GM21528 (cell line): ENCODE results near the gene SNAI3.

Experiments
- ATAC-seq: cut with Tn5 transposase; IDR thresholded peaks from one replicate; pipeline ENCODE4 v1.9.1; 2021; ENCODE audit warnings: mild to moderate bottlenecking, moderate library complexity; ENCODE audit not compliant: unreplicated experiment, low FRiP score

SNAI3 gene

DNA sequence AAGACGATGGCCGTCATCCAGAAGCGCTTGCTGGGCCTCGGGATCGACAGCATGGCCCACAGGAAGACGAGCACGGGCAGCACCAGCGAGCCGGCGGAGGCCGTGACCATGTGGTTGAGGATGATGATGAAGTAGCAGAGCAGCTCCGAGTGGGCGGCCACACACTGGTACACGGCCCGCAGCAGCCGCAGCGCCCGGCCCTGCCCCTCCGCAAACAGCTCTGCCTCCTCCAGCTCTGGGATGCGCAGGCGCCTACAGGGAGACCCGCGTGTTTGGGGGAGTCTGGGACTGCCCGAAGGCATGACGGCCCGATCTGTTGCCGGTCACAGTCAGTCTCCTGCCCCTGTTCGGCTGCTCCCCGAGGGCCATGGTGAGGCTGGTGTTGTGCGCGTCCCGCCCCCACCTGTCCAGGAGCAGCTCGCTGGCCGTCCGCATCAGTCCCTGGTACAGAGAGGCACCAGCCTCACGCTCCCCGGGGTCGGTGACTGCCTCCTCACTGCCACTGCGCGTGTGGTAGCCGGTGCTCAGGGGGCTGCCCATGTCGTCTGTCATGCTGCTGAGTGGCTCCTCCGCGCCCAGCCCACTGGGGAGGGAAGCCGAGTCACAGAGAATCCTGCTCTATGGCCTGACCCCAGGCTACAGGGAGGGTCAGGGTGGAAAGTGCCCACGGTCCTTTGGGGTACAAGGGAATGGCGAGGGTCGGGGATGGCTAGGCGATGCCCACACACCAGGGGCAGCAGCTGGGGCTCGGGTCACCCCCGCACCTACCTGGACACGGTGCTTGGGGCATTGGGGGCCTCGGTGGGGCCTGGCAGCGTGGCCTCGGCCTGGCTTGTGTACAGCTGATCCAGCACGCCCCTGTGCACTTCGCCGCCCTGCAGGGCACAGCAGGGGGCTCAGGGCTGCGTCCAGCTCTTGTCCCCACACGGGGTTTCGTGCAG is 35.8 kb upstream of the SNAI3 start:
- no peak for ATAC-seq

DNA sequence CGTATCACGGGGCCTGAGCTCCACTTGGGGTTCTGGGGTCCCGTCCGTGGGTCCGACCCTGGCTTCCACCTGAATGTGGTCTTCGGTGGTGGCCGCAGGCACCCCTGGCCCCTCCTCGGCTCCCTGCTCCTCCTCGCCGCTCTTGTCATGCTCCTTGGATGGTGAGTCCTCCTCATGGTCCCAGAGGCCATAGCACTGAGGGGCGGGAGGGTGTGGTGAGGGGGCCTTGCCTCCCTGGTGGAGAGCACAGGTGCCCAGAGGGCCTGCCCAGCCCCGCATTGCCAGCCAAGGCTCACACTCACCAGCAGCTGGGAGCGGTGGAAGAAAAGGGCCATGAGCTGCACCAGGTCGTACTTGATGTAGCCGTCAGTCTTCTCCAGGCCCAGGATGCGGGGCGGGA is 34.9 kb upstream of the SNAI3 start:
- no peak for ATAC-seq

GRCh38 chr16:88720396-88720970 is 34.2 kb upstream of the SNAI3 start:
- no peak for ATAC-seq

DNA sequence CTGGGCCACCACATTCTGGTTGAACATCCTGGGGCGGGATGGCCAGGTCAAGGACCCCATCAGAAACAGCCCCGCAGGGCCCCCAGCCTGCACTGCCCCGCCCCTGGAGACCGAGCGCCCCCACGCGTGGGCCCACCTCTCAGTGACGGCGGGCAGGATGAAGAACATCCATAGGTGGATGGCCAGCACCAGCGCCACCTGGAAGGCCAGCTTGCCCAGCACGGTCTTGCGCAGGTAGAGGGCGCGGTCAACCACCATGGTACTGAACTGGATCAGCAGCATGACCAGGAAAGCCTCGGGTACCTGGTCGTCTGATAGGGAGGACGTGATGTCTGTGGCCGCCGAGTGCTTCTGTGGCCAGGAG is 33.6 kb upstream of the SNAI3 start:
- ATAC-seq: no peak

DNA sequence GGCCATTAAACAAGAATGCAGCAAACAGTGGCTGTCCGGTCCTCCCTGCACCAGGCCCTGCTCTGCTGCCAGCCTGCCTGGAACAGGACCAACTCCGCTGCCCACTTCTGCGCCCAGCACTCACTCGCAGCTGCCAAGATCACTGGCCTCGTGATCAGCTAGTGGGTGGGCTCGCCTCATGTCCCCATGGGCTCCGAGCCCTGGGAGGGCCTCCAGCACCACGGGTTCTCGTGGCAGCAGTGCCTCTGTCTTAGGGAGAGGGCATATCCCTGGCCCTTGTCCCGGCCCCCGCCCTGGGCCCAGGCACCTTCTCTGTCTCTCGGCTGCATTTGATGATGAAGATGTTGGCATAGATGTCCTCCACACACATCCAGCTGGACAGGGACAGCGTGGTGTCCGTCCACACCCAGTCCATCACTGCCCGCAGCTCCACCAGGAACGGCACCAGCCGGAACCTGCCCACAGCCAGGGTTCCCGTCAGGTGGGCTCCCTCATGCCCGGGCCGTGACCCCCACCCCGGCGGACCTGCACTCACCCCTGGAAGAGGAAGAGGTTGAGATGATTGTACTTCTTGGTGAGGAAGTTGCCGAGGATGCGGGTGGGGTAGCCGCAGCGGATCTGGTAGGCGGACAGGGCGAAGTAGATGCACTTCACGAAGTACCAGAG is 33.1 kb upstream of the SNAI3 start:
- no peak for ATAC-seq

DNA sequence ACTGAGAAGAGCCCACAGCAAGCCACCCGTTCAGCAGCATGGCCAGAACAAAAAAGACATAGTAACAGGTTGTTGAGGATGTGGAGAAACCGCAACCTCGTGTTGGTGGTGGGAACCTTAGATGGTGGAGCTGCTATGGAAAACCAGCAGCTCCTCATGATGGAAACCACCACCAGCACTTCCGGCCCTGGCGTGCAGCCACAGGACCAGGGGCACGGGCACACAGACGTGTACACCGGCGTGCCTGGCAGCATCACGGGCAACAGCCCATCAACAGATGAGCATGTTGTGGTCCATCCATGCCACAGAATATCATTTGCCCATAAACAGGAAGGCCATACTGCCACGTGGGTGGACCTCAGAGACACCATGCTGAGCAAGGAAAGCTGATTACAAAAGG is 31.9 kb upstream of the SNAI3 start:
- ATAC-seq: no peak

- ATAC-seq: no peak
Observed at GRCh38 chr16:88716601-88717001, 30.3 kb upstream of the SNAI3 start.

- ATAC-seq: no peak
Observed at GRCh38 chr16:88716201-88716600, 29.9 kb upstream of the SNAI3 start.

DNA sequence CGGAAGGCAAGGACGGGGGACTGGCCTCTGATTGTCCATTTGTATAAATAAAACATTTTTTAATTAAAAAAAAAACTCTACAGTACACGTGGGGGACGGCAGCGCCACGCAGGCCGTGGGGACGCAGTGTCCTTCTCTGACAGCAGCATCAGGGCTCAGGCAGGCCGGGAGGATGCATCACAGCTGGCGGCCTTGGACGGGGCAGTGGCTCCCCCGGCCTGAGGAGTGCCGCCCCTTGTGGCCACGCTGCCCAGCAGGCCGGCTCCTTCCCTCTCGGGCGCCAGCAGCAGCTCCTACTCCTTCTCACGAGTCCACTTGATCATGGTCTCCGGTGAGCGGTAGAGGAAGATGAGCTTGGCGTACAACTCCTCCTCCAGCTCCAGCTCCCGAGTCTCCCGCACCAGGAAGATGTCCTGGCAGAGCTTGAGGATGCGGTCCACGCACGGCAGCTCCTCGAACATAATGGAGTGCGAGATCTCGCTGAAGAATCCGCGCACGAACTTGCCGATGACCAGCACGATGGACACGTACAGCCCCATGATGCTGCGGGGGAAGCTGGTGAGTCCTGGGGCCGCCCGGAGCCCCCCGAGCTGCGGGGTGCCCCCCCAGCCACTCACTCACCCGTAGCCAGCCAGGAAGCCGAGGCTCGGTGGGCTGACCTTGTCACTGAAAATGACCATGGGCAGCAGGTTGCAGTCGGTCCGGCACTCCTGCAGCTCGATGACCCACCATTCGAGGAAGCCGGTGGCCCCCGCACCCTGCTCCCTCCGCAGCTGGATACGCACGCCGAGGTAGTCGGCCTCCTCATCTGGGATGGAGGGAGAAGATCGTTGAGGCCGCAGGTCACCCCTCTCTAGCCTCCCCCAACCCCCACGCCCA is 29.2 kb upstream of the SNAI3 start:
- ATAC-seq: no peak

GRCh38 chr16:88714420-88715302 is 28.4 kb upstream of the SNAI3 start:
- ATAC-seq: no peak

DNA sequence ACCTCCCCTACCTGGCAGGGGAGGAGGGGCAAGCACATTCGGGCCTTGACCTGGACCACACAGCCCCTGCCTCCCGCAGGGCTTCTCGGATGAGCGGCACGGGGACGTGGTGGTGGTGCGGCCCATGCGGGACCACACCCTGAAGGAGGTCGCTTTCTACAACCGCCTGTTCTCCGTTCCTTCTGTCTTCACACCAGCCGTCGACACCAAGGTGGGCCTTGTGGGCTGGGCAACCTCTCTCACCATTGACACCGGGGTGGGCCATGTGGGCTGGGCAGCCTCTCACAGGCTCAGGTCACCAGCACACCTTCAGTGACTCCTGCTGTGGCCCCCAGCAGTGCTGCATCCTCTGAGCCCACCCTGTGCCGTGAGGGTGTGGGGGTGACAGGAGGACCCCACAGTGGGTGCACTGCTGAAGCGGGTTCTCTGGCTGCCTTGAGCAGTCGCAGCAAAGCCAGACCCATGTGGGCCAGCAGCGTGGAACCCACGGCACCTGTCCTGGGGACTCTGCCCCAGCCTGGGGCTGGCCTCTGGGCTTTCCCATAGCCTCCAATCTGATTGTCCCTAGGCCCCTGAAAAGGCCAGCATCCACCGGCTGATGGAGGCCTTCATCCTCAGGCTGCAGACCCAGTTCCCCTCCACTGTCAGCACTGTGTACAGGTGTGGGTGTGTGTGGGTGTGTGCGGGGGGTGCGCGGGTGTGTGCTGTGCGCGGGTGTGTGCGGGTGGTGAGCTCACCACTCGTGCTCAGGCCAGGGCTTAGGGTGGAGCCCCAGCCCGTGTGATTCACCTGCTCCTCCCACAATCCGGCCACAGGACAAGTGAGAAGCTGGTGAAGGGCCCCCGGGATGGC is 27.5 kb upstream of the SNAI3 start:
- ATAC-seq: no peak

- no peak for ATAC-seq
Observed at GRCh38 chr16:88713054-88713453, 26.7 kb upstream of the SNAI3 start.

- ATAC-seq: no peak
Observed at GRCh38 chr16:88712362-88712979, 26.2 kb upstream of the SNAI3 start.

DNA sequence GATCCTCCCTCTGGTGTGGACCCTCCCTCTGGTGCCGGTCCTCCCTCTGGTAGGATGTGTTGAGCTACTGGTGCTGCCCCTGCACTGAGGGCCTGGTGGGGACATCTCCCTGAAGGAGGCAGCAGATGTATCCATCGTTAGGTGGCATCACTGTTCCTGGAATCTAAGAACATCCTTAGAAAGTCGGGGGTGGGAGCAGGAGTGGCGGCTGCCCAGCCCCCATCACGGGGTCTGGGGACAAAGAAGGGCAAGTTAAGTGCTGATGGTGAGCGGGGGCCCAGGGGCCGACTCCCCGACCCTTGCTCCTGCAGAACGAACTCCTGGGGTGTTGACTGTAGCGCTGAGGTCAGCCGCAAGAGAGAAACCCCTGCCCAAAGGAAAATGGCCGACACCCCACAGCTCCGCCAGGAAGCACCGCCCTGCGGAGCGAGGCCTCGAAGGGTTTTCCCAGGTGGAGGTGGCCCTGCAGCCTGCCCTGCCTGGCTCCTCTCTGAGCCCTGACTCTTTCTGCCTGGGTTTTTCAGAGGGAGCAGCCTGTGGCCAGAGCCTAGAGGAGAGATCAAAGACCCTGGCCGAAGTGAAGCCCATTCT is 25.5 kb upstream of the SNAI3 start:
- ATAC-seq: no peak

DNA sequence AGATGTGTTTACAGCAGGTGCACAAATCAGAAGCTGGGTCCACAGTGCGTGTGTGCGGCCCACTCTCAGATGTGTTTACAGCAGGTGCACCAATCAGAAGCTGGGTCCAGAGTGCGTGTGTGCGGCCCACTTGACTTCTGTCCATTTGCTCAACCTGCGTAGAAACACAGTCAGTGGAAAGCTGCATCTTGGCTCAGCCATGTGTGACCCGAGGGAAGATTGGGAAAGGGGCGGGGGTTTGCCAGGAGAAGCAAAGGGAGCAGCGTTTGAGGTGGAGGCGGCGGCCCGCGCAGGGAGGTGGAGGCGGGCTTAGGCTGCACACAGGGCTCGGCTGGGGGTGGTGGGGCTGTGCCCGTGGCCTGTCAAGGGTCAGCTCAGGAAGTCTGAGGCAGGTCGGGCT is 24.2 kb upstream of the SNAI3 start:
- ATAC-seq: no peak

DNA sequence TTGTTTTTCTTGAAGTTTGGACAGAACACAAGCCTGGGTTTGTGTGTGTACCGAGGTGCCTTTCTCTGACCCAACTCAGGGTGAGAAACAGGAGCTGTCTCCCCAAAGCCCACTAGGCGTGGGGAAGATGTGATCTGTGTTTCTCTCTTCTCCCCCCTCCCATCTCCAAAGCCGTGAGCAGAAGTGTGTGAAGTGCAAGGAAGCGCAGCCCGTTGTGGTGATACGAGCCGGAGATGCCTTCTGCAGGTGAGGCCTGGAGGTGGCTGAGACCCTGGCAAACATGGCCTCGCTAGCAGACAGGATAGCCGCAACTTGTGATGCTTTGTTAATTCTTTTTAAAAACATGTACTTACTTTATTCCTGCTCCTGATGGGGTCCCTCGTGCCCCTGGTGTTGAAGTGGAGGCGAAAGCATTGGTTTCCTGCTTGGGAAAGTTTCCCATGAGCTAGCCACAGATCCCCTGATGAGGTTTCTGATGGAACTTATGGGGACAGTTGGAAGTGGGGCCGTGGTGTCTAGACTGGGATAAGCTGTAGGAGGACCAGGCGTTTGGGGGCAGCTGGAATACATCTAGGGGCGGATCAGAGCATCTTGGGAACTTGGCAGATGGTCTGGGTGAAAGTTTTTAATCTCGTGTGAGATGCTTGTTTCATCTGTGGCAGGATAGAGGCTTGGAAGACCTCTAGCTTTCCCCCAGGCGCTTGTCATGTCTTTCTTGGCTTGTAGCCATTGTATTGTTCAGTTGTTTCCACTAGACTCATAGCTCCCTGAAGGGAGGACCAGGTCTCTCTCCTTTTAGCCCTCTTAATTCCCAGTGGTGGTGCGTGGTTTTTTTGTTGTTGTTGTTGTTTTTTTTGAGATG is 20.9 kb upstream of the SNAI3 start:
- ATAC-seq: no peak
